ENCODE data around the gene HSPA5.
"Not testable (repeated sequence)": the region's sequence is repeated elsewhere in the genome, so short reads cannot be mapped to it uniquely, and the experiment has no call there.

The HSPA5 gene
- total RNA-seq: 799 reads per million, percentile 99 among the genes with 10 or more reads in this experiment

GRCh38 chr9:125241000-125241862 is at the start of gene HSPA5:
Gene HSPA5, minus strand, starts transcription at chr9:125241343. Its CDS starts 217 bp downstream, at chr9:125241126.
- DNase-seq: peak; percentile 100

GRCh38 chr9:125286935-125287433 is 45.8 kb upstream of the HSPA5 start:
- not testable (repeated sequence) for DNase-seq

- no peak for DNase-seq
Measured at GRCh38 chr9:125284855-125285254, 43.7 kb upstream of the HSPA5 start.

- no peak for DNase-seq
Measured at GRCh38 chr9:125280945-125281344, 39.8 kb upstream of the HSPA5 start.

GRCh38 chr9:125277411-125277810 is 36.3 kb upstream of the HSPA5 start:
- DNase-seq: no peak

- no peak for DNase-seq
Measured at GRCh38 chr9:125276771-125277170, 35.6 kb upstream of the HSPA5 start.

- no peak for DNase-seq
Measured at GRCh38 chr9:125272697-125273096, 31.6 kb upstream of the HSPA5 start.

- no peak for DNase-seq
Measured at GRCh38 chr9:125271081-125271480, 29.9 kb upstream of the HSPA5 start.

GRCh38 chr9:125269014-125269397 is 27.9 kb upstream of the HSPA5 start:
- no peak for DNase-seq

GRCh38 chr9:125268394-125269013 is 27.4 kb upstream of the HSPA5 start:
- DNase-seq: no peak

GRCh38 chr9:125264068-125264467 is 22.9 kb upstream of the HSPA5 start:
- not testable (repeated sequence) for DNase-seq

GRCh38 chr9:125262294-125262991 is 21.3 kb upstream of the HSPA5 start:
- no peak for DNase-seq

- peak; percentile 83 for DNase-seq
Measured at GRCh38 chr9:125261501-125262293, 20.6 kb upstream of the HSPA5 start, which contains the start of gene GAPVD1. Gene GAPVD1, plus strand, starts transcription at chr9:125261826. Its CDS starts 37,096 bp downstream, at chr9:125298922.

GRCh38 chr9:125260561-125260960 is 19.4 kb upstream of the HSPA5 start:
- DNase-seq: no peak

- no peak for DNase-seq
Measured at GRCh38 chr9:125258832-125259534, 17.8 kb upstream of the HSPA5 start.

GRCh38 chr9:125258160-125258785 is 17.1 kb upstream of the HSPA5 start:
- no peak for DNase-seq

- no peak for DNase-seq
Measured at GRCh38 chr9:125255781-125256391, 14.7 kb upstream of the HSPA5 start.

GRCh38 chr9:125254231-125254630 is 13.1 kb upstream of the HSPA5 start:
- no peak for DNase-seq

GRCh38 chr9:125246261-125246667 is 5.1 kb upstream of the HSPA5 start:
- no peak for DNase-seq

- no peak for DNase-seq
Measured at GRCh38 chr9:125243792-125244260, 2.7 kb upstream of the HSPA5 start.

Measured in effector CD4-positive, alpha-beta T cell (primary cell).